OCI-LY3 (cell line): ENCODE measurements around the gene AHDC1.

Source experiments
- EZH2phosphoT487 ChIP-seq: fragments of 200-600 bp; shearing (Covaris generic); IDR thresholded peaks from 2 replicates; pipeline ENCODE4 v1.6.1; 2018; ENCODE audit warnings: antibody characterized with exemption, mixed run types, low read depth
- TF ChIP-seq, protein P1 (sequence below): fragments of 200-600, 300-600 bp; sonication (generic); IDR thresholded peaks from 2 replicates; pipeline ENCODE4 v1.5.1; 2014; ENCODE audit warnings: antibody characterized with exemption, low read length, low read depth

GRCh38 chr1:27569506-27570291, 34.2 kb downstream of the AHDC1 start:
- TF ChIP-seq, protein P1, sequence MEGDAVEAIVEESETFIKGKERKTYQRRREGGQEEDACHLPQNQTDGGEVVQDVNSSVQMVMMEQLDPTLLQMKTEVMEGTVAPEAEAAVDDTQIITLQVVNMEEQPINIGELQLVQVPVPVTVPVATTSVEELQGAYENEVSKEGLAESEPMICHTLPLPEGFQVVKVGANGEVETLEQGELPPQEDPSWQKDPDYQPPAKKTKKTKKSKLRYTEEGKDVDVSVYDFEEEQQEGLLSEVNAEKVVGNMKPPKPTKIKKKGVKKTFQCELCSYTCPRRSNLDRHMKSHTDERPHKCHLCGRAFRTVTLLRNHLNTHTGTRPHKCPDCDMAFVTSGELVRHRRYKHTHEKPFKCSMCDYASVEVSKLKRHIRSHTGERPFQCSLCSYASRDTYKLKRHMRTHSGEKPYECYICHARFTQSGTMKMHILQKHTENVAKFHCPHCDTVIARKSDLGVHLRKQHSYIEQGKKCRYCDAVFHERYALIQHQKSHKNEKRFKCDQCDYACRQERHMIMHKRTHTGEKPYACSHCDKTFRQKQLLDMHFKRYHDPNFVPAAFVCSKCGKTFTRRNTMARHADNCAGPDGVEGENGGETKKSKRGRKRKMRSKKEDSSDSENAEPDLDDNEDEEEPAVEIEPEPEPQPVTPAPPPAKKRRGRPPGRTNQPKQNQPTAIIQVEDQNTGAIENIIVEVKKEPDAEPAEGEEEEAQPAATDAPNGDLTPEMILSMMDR: no peak
- no peak for TF ChIP-seq EZH2phosphoT487
